IPS DF 6.9 (cell line): Measurements from ENCODE around the gene OR2AP1.

Experiments
- DNase-seq: peaks from one replicate; pipeline ENCODE4 v3.0.0-alpha.2; 2013; ENCODE audit warnings: low read depth, low spot score
- H3K27ac ChIP-seq: one replicate; pipeline ENCODE4 v1.5.1; 2013; ENCODE audit warnings: low read length, control low read depth
- H3K27me3 ChIP-seq: 2 replicates; pipeline ENCODE4 v1.6.1; 2013; ENCODE audit warnings: mild to moderate bottlenecking, low read length; ENCODE audit not compliant: control insufficient read depth, insufficient read depth
- H3K36me3 ChIP-seq: 2 replicates; pipeline ENCODE4 v1.6.1; 2013; ENCODE audit warnings: low read length; ENCODE audit not compliant: control insufficient read depth, insufficient read depth
- H3K4me1 ChIP-seq: 2 replicates; pipeline ENCODE4 v1.6.1; 2013; ENCODE audit warnings: low read length; ENCODE audit not compliant: control insufficient read depth, insufficient read depth
- H3K4me3 ChIP-seq: 2 replicates; pipeline ENCODE4 v1.5.1; 2013; ENCODE audit warnings: mild to moderate bottlenecking, low read length
- H3K9me3 ChIP-seq: 2 replicates; pipeline ENCODE4 v1.6.1; 2013; ENCODE audit warnings: low read length, inconsistent platforms; ENCODE audit not compliant: control insufficient read depth, insufficient read depth
- WGBS: extraction: QIAGEN DNeasy Blood & Tissue Kit; methylation state at CpG from one replicate; pipeline ENCODE4 v1.1.7; 2013; ENCODE audit warnings: mixed read lengths, missing lambda C conversion rate; ENCODE audit not compliant: insufficient read length, insufficient coverage; 5-methylcytosine and 5-hydroxymethylcytosine counted together

The OR2AP1 gene

DNA sequence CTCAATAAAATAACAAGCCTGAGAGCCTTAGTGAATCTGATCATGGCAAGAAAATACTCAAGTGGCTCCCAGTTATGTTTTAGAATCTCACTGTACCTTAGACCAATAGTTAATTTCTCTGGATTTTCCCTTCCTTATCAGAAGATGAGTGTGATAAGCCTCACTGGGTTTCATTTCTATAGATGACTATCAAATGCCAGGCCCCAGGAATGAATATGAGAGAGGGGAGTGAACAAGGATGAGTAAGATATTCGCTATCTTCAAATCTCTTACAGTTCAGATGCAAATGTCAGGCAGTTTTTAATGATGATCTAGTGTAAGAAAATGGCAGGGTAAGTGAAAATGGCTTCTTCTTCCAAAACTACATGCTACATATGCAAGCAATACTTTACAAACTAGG, 38.3 kb downstream of the OR2AP1 start:
- Histone ChIP-seq H3K27me3 (no peaks in the 10 kb centered on the region), H3K9me3 (no peaks in the 10 kb centered on the region), H3K4me1 (no peaks in the 10 kb centered on the region), H3K27ac (no peak overlapping the region), H3K36me3 (no peaks in the 10 kb centered on the region), H3K4me3 (no peak overlapping the region)
- DNase-seq, result no peak
- WGBS, result no CpG with 5 or more reads among the region's 1 CpG

DNA sequence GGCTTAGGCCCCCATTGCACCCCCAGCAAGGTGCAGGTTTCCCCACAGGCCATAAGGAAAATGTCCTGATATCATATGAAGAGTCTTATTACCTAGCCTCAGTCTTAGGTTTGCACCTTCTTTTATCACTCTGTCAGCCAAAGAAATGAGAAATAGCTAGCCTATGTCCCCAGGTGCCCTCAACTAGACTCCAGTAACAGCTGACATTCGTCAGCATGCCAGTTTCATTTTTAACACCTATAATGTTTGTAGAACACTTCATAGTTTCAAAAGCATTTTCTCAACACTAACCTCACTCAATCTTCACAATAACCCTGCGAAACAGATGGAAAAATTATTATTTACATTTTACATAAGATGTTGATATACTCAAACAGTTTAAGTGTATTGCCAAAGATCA, 40.4 kb downstream of the OR2AP1 start:
- H3K27me3 ChIP-seq, result no peaks in the 10 kb centered on the region
- no peak overlapping the region for H3K4me3 ChIP-seq
- peaks cover 3% of the 10 kb centered on the region; the same call in 1 of the 2 replicates for H3K36me3 ChIP-seq
- DNase-seq, result no peak
- H3K9me3 ChIP-seq, result peaks cover 7% of the 10 kb centered on the region
- 100% methylated on average over 1 of the region's 2 CpGs for WGBS
- no peaks in the 10 kb centered on the region for H3K4me1 ChIP-seq
- H3K27ac ChIP-seq, result no peak overlapping the region

DNA sequence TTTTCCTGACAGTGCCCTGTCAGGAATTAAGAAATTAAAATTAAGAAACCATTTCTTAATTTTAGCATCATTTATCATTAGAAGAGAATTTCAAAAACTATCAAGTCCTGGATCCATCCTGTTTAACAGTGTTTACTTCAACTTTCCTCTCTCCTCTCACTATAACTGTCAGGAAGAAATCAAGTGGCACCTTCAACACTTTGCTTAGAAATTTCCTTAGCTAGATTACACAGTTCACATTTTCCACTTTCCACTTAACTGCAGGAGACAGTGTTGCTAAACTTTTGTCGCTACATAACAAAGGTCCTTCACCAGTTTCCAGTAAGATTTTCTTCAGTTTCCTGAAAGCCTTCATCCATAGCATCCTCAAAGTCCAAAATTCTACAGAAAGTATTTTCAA, 42.5 kb downstream of the OR2AP1 start:
- no peak overlapping the region for H3K4me3 ChIP-seq
- H3K27me3 ChIP-seq, result no peaks in the 10 kb centered on the region
- peaks cover 3% of the 10 kb centered on the region; the same call in 1 of the 2 replicates for H3K36me3 ChIP-seq
- no peak for DNase-seq
- H3K4me1 ChIP-seq, result no peaks in the 10 kb centered on the region
- no CpG with 5 or more reads among the region's 1 CpG for whole genome bisulfite sequencing
- peaks cover 8% of the 10 kb centered on the region for H3K9me3 ChIP-seq
- no peak overlapping the region for H3K27ac ChIP-seq

DNA sequence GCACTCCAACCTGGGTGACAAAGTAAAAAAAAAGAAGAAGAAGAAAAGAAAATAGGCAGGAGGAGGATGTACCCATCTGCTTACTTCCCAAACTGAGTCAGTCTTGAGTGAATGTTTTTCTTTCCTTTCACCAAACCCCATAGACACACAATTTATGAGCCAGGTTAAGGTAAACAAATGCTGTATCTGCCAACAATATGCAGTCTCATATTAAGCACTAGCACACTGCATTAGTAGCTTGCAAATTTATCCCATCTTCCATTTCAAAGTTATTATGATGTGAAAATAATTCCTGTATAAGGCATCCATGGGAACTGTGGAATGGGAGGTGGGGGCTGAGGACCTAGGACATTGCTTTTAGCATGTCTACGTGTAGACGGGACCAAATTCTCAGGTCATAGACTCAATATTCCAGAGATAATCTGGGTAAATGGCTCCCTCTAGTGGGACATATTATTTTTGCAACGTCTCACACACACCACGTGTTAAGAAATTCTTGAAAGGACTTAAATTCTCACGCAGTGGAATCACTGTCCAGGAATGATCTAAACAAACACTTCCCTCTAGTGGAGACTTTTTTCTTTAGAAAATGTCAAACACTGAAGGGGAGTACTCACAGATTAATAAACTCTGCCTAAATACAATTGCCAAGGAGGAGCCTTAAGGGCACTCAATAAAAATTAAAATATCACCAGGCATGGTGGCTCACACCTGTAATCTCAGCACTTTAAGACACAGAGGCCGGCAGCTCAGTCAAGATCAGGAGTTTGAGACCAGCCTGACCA, 47.3 kb downstream of the OR2AP1 start:
- DNase-seq, result peak; percentile 91
- H3K27ac ChIP-seq, result no peak overlapping the region

DNA sequence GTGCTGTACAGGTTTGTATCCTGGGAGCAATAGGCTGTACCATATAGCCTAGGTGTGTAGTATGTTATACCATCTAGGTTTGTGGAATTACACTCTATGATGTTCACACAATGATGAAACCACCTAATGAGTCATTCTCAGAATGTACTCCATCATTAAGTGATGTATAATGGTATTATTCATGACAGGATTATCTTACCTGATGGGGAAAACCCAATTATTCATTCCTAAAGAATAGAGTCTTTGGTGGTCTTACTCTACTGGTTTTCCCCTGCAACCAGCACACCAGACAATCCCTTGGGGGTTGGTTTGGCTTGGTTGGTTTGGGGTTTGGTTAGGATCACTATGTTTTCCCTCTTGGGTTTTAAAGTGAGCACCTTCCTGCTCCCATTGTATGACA, 51.8 kb downstream of the OR2AP1 start:
- Histone ChIP-seq H3K4me1 (no peaks in the 10 kb centered on the region), H3K27me3 (no peaks in the 10 kb centered on the region), H3K9me3 (no peaks in the 10 kb centered on the region), H3K36me3 (no peaks in the 10 kb centered on the region), H3K27ac (no peak overlapping the region), H3K4me3 (no peak overlapping the region)
- no peak for DNase-seq

More for the DNA sequence above, 47.3 kb downstream of the OR2AP1 start:
- Histone ChIP-seq H3K4me3 (no peak overlapping the region), H3K9me3 (peaks cover 8% of the 10 kb centered on the region), H3K4me1 (no peaks in the 10 kb centered on the region), H3K36me3 (peaks cover 3% of the 10 kb centered on the region; the same call in 1 of the 2 replicates), H3K27me3 (no peaks in the 10 kb centered on the region)
- WGBS, result no CpG with 5 or more reads among the region's 6 CpGs
